ENCODE data around the gene GBP2.

Gene GBP2

GRCh38 chr1:89065079-89065868 lies 60.6 kb downstream of the GBP2 start, which contains the start of gene GBP1:
Gene GBP1, minus strand, starts transcription at chr1:89065208. Its CDS starts 1,974 bp downstream, at chr1:89063234.
- no peak for DNase-seq (ENCODE audit: low spot score)

- DNase-seq (ENCODE audit: low spot score) = no peak
Observed at GRCh38 chr1:89064632-89065031, 61.3 kb downstream of the GBP2 start.

GRCh38 chr1:89063094-89063493 lies 62.8 kb downstream of the GBP2 start:
- no peak for DNase-seq (ENCODE audit: low spot score)

GRCh38 chr1:89060091-89060490 lies 65.8 kb downstream of the GBP2 start:
- DNase-seq (ENCODE audit: low spot score) = no peak
